Measurements from ENCODE around the gene SRM. TPM values are rescaled to one million over a fixed set of nuclear protein-coding genes. Genes with fewer than 3 reads are reported as not detected.

Gene SRM
- total RNA-seq, 4 donors from 2014 or later: 40.8 to 69.7 (median 48.8) TPM

DNA sequence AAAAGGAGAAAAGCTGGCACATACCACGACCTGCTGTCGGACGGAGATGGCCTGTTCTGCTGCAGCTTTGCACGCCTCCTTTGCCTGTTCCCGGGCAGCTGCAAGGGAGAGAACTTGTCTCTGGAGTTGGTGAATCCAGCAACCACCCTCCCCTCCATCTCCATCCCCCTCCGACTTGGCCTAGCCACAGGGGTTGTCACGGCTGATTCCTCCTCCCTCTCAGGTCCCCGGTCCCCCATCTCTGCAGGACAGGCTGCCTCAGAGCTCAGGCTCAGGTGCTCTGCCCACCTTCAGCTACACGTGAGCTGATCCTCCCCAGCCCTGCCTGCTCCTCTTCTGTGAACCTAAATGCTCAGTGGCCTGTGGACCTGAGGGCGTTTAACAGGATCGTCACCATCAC, 11.1 kb upstream of the SRM start:
- TF ChIP-seq POLR2AphosphoS5 (IDR thresholded peaks at IDR 0.05) (no peak), EP300 (IDR thresholded peaks at IDR 0.05) (no peak), POLR2A (IDR thresholded peaks at IDR 0.05; ENCODE audit: low read depth) (no peak)
- TF ChIP-seq, protein P1, sequence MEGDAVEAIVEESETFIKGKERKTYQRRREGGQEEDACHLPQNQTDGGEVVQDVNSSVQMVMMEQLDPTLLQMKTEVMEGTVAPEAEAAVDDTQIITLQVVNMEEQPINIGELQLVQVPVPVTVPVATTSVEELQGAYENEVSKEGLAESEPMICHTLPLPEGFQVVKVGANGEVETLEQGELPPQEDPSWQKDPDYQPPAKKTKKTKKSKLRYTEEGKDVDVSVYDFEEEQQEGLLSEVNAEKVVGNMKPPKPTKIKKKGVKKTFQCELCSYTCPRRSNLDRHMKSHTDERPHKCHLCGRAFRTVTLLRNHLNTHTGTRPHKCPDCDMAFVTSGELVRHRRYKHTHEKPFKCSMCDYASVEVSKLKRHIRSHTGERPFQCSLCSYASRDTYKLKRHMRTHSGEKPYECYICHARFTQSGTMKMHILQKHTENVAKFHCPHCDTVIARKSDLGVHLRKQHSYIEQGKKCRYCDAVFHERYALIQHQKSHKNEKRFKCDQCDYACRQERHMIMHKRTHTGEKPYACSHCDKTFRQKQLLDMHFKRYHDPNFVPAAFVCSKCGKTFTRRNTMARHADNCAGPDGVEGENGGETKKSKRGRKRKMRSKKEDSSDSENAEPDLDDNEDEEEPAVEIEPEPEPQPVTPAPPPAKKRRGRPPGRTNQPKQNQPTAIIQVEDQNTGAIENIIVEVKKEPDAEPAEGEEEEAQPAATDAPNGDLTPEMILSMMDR (IDR thresholded peaks at IDR 0.05): no peak
- Histone ChIP-seq H3K4me3 (no peak overlapping the region), H3K4me1 (no peaks in the 10 kb centered on the region), H3K27ac (replicated peaks in 1 of 4) (no peak overlapping the region), H3K27me3 (no peaks in the 10 kb centered on the region), H3K9me3 (no peaks in the 10 kb centered on the region), H3K36me3 (peaks cover 93 to 100% (median 98%) of the 10 kb centered on the region in 4 donors)
- 87% methylated on average over 7 of the region's 11 CpGs for WGBS
- intact Hi-C loops (cut with DNase I): no loop called here
- no peak for DNase-seq (ENCODE audit: extremely low spot score)

DNA sequence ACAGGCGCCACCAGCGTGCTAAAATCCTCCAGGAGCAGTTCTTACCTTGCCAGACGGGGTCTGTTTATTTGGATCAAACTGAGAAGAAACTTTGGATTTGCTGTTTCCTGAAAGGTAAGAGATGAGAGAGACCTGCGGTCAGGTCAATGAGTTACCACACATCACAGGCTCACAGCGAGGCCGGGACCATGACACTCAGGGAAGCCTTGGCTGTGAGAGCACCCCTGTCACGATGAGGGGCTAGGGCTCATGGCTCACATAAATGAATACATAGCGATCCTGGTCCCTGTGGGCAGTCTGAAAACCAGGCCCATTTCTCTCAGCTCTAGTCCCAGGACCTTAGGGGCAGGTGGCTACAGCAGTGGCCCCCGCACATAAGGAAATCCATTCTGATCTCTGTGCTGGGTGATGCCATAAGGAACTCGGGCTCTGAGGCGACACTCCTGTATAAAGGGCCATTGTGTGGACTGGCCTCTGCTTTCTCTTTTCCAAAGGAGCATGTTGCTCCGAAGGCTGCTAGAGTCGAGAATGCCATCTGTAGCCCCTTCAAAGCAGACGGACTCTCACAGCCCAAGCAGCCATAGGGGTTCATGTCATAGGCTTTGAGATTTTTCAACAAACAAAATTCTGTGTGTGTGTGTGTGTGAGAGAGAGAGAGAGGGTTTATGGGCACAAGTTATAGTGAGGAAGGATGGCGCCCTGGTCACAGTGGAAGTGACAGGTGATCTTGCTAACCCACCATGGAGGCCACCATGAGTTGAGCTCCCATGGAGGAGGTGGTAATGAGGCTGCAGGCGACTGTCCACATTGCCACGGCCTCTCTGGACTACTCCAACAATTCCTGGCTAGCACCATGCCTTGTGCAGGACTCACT, 9.0 kb upstream of the SRM start:
- WGBS: 87% methylated on average over 11 of the region's 17 CpGs
- Histone ChIP-seq H3K9me3 (no peaks in the 10 kb centered on the region), H3K27me3 (no peaks in the 10 kb centered on the region), H3K27ac (replicated peaks in 1 of 4) (no peak overlapping the region), H3K36me3 (peaks cover 83 to 99% (median 90%) of the 10 kb centered on the region in 4 donors), H3K4me1 (no peaks in the 10 kb centered on the region), H3K4me3 (no peak overlapping the region)
- DNase-seq (ENCODE audit: extremely low spot score): no peak
- TF ChIP-seq POLR2A (IDR thresholded peaks at IDR 0.05; ENCODE audit: low read depth) (no peak), EP300 (IDR thresholded peaks at IDR 0.05) (no peak), POLR2AphosphoS5 (IDR thresholded peaks at IDR 0.05) (no peak)
- TF ChIP-seq, protein P1 (IDR thresholded peaks at IDR 0.05): no peak
- intact Hi-C loops (cut with DNase I): no loop called here

DNA sequence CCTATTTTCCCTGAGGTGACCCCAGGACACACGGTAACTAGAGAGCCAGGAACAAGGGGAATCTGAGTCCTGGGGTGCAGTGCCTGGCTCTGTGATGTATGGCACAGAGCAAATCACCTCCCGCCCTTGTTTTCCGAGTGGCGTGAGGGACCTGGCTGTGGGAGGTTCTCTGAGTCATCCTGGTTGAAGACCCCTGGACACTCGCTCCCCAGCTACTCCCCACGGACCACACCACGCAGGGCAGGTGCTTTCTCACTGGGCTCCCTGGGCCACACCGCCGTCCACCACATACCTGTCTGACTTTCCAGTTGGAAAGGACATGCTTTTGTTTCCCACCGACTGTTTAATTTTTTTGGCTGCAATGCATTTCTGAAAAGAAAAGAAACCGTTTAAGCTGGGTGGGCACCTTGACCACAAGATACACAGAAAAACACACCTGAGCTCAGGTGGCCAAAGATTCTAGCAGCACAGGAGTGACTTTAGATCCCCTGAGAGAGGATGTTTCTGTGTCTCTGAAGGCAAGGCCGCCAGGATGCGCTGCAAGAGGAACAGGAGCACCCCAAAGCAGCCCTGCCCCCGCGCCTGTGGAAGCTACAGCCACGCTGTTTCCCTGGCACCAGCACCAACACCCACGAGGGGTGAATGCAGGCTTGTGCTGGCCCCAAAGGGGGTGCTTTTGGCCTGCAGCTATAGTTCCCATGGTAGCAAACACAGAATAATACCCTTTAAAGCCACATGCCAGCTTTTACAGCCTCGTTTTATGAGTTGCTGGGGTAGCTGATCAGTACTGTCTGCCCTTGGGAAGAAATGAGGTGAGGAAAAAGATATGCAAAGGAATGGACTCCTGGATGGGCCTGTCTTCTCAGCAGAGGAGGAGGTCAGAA, 8.1 kb upstream of the SRM start:
- H3K9me3 ChIP-seq: no peaks in the 10 kb centered on the region
- H3K27me3 ChIP-seq: no peaks in the 10 kb centered on the region
- H3K4me3 ChIP-seq: no peak overlapping the region
- no peaks in the 10 kb centered on the region for H3K4me1 ChIP-seq
- intact Hi-C loops (cut with DNase I): no loop called here
- TF ChIP-seq POLR2AphosphoS5 (IDR thresholded peaks at IDR 0.05): no peak
- TF ChIP-seq, protein P1 (IDR thresholded peaks at IDR 0.05): no peak
- no peak for TF ChIP-seq EP300 (IDR thresholded peaks at IDR 0.05)
- no peak for TF ChIP-seq POLR2A (IDR thresholded peaks at IDR 0.05; ENCODE audit: low read depth)
- peaks cover 74 to 96% (median 85%) of the 10 kb centered on the region in 4 donors for H3K36me3 ChIP-seq
- DNase-seq (ENCODE audit: extremely low spot score): no peak
- WGBS: 88% methylated on average over 18 of the region's 18 CpGs
- no peak overlapping the region for H3K27ac ChIP-seq (replicated peaks in 1 of 4)

DNA sequence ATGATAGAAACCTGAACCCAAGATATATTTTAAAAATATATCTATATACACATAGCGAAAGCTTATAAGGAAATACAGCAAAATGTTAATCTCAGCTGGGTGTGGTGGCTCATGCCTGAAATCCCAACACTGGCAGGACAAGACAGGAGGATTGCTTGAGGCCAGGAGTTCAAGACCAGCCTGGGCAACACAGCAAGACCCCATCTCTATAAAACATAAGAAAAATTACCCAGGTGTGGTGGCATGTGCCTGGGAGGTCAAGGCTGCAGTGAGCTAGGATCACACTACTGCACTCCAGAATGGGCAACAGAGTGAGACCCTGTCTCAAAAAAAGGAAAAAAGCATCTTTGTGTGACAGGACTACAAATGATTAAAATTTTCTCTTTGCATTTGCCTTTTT, 6.0 kb upstream of the SRM start:
- WGBS: 96% methylated on average over 1 of the region's 1 CpG
- intact Hi-C loops (cut with DNase I): no loop called here
- peaks cover 53 to 74% (median 63%) of the 10 kb centered on the region in 4 donors for H3K36me3 ChIP-seq

More for the DNA sequence above, 6.0 kb upstream of the SRM start:
- no peaks in the 10 kb centered on the region for H3K9me3 ChIP-seq
- no peak overlapping the region for H3K4me3 ChIP-seq
- peaks cover 9 to 13% (median 11%) of the 10 kb centered on the region in 4 donors for H3K4me1 ChIP-seq
- H3K27ac ChIP-seq (replicated peaks in 1 of 4): no peak overlapping the region
- H3K27me3 ChIP-seq: no peaks in the 10 kb centered on the region
- DNase-seq (ENCODE audit: extremely low spot score): no peak
- TF ChIP-seq POLR2AphosphoS5 (IDR thresholded peaks at IDR 0.05) (no peak), EP300 (IDR thresholded peaks at IDR 0.05) (no peak), POLR2A (IDR thresholded peaks at IDR 0.05; ENCODE audit: low read depth) (no peak)
- TF ChIP-seq, protein P1 (IDR thresholded peaks at IDR 0.05): no peak

Measured in esophagus muscularis mucosa (tissue), 4 donors.